SK-N-SH treated with all-trans-retinoic acid at 6 μM for 48 hours (cell line): ENCODE results near the gene IFT81.
A peak's percentile ranks its signal among the peaks of the same experiment; 100 is the strongest.

ENCODE experiments used
- ATAC-seq: fragments of 200-7000 bp; cut with Tn5 transposase; 3 replicates; pipeline ENCODE4 v1.9.1; 2020; ENCODE audit warnings: mild to moderate bottlenecking, moderate library complexity
- ARNTL ChIP-seq: fragments of 450-650 bp; formaldehyde crosslinking; IDR thresholded peaks from 2 replicates; pipeline ENCODE4 v1.5.0; 2020; ENCODE audit warnings: low read depth, mild to moderate bottlenecking, moderate library complexity, borderline replicate concordance
- CREB5 ChIP-seq: fragments of 250-450 bp; sonication (Bioruptor Pico); IDR thresholded peaks from 2 replicates; pipeline ENCODE4 v1.5.1; 2020; ENCODE audit warnings: low read depth, mild to moderate bottlenecking, moderate library complexity
- CSDC2 ChIP-seq: fragments of 250-450 bp; sonication (Bioruptor Pico); IDR thresholded peaks from 2 replicates; pipeline ENCODE4 v1.5.0; 2020; ENCODE audit warnings: mild to moderate bottlenecking, moderate library complexity
- CSRNP3 ChIP-seq: fragments of 250-450 bp; sonication (Bioruptor Pico); IDR thresholded peaks from 2 replicates; pipeline ENCODE4 v1.5.1; 2021; ENCODE audit warnings: mild to moderate bottlenecking, moderate library complexity
- ESRRG ChIP-seq: fragments of 250-450 bp; sonication (Bioruptor Pico); IDR thresholded peaks from 2 replicates; pipeline ENCODE4 v1.6.1; 2021; ENCODE audit warnings: mild to moderate bottlenecking
- GLIS3 ChIP-seq: fragments of 250-450 bp; sonication (Bioruptor Pico); IDR thresholded peaks from 2 replicates; pipeline ENCODE4 v1.5.0; 2020; ENCODE audit warnings: mild to moderate bottlenecking, moderate library complexity
- ISL1 ChIP-seq: fragments of 250-450 bp; sonication (Bioruptor Pico); IDR thresholded peaks from 2 replicates; pipeline ENCODE4 v2.1.2; 2022; ENCODE audit warnings: mild to moderate bottlenecking, moderate library complexity
- OSR1 ChIP-seq: fragments of 250-450 bp; sonication (Bioruptor Pico); IDR thresholded peaks from 2 replicates; pipeline ENCODE4 v1.8.0; 2022; ENCODE audit warnings: moderate library complexity, mild to moderate bottlenecking, inconsistent platforms
- PATZ1 ChIP-seq: fragments of 250-450 bp; sonication (Bioruptor Pico); IDR thresholded peaks from 2 replicates; pipeline ENCODE4 v1.8.0; 2020; ENCODE audit warnings: mild to moderate bottlenecking, moderate library complexity, borderline replicate concordance
- PPARA ChIP-seq: fragments of 250-450 bp; sonication (Bioruptor Pico); IDR thresholded peaks from 2 replicates; pipeline ENCODE4 v1.5.0; 2020; ENCODE audit warnings: mild to moderate bottlenecking, borderline replicate concordance
- RARB ChIP-seq: fragments of 250-450 bp; sonication (Bioruptor Pico); IDR thresholded peaks from 2 replicates; pipeline ENCODE4 v1.8.0; 2021; ENCODE audit warnings: mild to moderate bottlenecking, moderate library complexity
- SNAI2 ChIP-seq: fragments of 250-450 bp; sonication (Bioruptor Pico); IDR thresholded peaks from 2 replicates; pipeline ENCODE4 v1.5.0; 2020; ENCODE audit warnings: mild to moderate bottlenecking, moderate library complexity
- TCF4 ChIP-seq: fragments of 250-450 bp; sonication (Bioruptor Pico); IDR thresholded peaks from 2 replicates; pipeline ENCODE4 v1.8.0; 2021; ENCODE audit warnings: mild to moderate bottlenecking, moderate library complexity, borderline replicate concordance
- TOX ChIP-seq: fragments of 250-450 bp; sonication (Bioruptor Pico); IDR thresholded peaks from 2 replicates; pipeline ENCODE4 v1.8.0; 2021; ENCODE audit warnings: mild to moderate bottlenecking, moderate library complexity, borderline replicate concordance
- TSHZ2 ChIP-seq: fragments of 250-450 bp; sonication (Bioruptor Pico); IDR thresholded peaks from 2 replicates; pipeline ENCODE4 v1.5.0; 2020; ENCODE audit warnings: mild to moderate bottlenecking, moderate library complexity
- ZC3H10 ChIP-seq: fragments of 250-450 bp; sonication (Bioruptor Pico); IDR thresholded peaks from 2 replicates; pipeline ENCODE4 v1.5.1; 2021; ENCODE audit warnings: mild to moderate bottlenecking, moderate library complexity
- ZFP3 ChIP-seq: fragments of 250-450 bp; sonication (Bioruptor Pico); IDR thresholded peaks from 2 replicates; pipeline ENCODE4 v1.5.0; 2020; ENCODE audit warnings: mild to moderate bottlenecking, moderate library complexity
- ZFP30 ChIP-seq: fragments of 450-650 bp; formaldehyde crosslinking; IDR thresholded peaks from 2 replicates; pipeline ENCODE4 v1.5.0; 2022; ENCODE audit warnings: mild to moderate bottlenecking, moderate library complexity
- ZNF565 ChIP-seq: fragments of 450-650 bp; formaldehyde crosslinking; conservative IDR thresholded peaks from 2 replicates; pipeline ENCODE4 v1.5.0; 2020; ENCODE audit warnings: low read depth, mild to moderate bottlenecking, moderate library complexity
- ZNF70 ChIP-seq: fragments of 450-650 bp; formaldehyde crosslinking; IDR thresholded peaks from 2 replicates; pipeline ENCODE4 v1.5.0; 2020; ENCODE audit warnings: mild to moderate bottlenecking, moderate library complexity
- ZNF8 ChIP-seq: fragments of 450-650 bp; formaldehyde crosslinking; IDR thresholded peaks from 2 replicates; pipeline ENCODE4 v1.5.0; 2020; ENCODE audit warnings: mild to moderate bottlenecking, moderate library complexity
- TF ChIP-seq, protein P1 (sequence below): fragments of 250-450 bp; sonication (Bioruptor Pico); IDR thresholded peaks from 2 replicates; pipeline ENCODE4 v1.8.0; 2021; ENCODE audit warnings: low read depth, mild to moderate bottlenecking, moderate library complexity, borderline replicate concordance

The IFT81 gene

GRCh38 chr12:110175201-110175600 lies 51.0 kb downstream of the IFT81 start:
- no peak for TF ChIP-seq ZNF8 (CRISPR knock-in tag)
- TF ChIP-seq ZFP3 (CRISPR knock-in tag) = no peak
- no peak for TF ChIP-seq ISL1
- TF ChIP-seq TSHZ2 (CRISPR knock-in tag) = no peak
- TF ChIP-seq PPARA = no peak
- TF ChIP-seq ESRRG (CRISPR knock-in tag) = no peak
- no peak for TF ChIP-seq TCF4 (CRISPR knock-in tag)
- no peak for TF ChIP-seq ARNTL
- no peak for TF ChIP-seq TOX (CRISPR knock-in tag)
- no peak for TF ChIP-seq ZNF565
- no peak for TF ChIP-seq GLIS3 (CRISPR knock-in tag)
- TF ChIP-seq ZC3H10 (CRISPR knock-in tag) = no peak
- no peak for TF ChIP-seq ZFP30 (CRISPR knock-in tag)
- no peak for TF ChIP-seq RARB (CRISPR knock-in tag)
- no peak for TF ChIP-seq OSR1 (CRISPR knock-in tag)
- TF ChIP-seq, protein P1, sequence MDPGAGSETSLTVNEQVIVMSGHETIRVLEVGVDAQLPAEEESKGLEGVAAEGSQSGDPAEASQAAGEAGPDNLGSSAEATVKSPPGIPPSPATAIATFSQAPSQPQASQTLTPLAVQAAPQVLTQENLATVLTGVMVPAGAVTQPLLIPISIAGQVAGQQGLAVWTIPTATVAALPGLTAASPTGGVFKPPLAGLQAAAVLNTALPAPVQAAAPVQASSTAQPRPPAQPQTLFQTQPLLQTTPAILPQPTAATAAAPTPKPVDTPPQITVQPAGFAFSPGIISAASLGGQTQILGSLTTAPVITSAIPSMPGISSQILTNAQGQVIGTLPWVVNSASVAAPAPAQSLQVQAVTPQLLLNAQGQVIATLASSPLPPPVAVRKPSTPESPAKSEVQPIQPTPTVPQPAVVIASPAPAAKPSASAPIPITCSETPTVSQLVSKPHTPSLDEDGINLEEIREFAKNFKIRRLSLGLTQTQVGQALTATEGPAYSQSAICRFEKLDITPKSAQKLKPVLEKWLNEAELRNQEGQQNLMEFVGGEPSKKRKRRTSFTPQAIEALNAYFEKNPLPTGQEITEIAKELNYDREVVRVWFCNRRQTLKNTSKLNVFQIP (CRISPR knock-in tag) = no peak
- ATAC-seq = no peak

GRCh38 chr12:110176745-110177144 lies 52.6 kb downstream of the IFT81 start:
- TF ChIP-seq ZFP3 (CRISPR knock-in tag) (no peak), ZNF8 (CRISPR knock-in tag) (no peak), ZNF70 (CRISPR knock-in tag) (no peak), CREB5 (CRISPR knock-in tag) (no peak), TCF4 (CRISPR knock-in tag) (no peak), OSR1 (CRISPR knock-in tag) (no peak), ISL1 (peak; percentile 77)
- ATAC-seq = peak; percentile 93

- ATAC-seq = no peak; the same call in 2 of the 3 replicates
- TF ChIP-seq CREB5 (CRISPR knock-in tag) = no peak
- TF ChIP-seq SNAI2 (CRISPR knock-in tag) = no peak
- no peak for TF ChIP-seq CSRNP3 (CRISPR knock-in tag)
- TF ChIP-seq ZNF8 (CRISPR knock-in tag) = no peak
- TF ChIP-seq ZC3H10 (CRISPR knock-in tag) = no peak
- no peak for TF ChIP-seq ARNTL
- no peak for TF ChIP-seq CSDC2
- TF ChIP-seq ZFP30 (CRISPR knock-in tag) = no peak
- TF ChIP-seq PATZ1 (CRISPR knock-in tag) = no peak
- TF ChIP-seq, protein P1 (CRISPR knock-in tag) = no peak
- no peak for TF ChIP-seq TCF4 (CRISPR knock-in tag)
- TF ChIP-seq RARB (CRISPR knock-in tag) = no peak
These were observed 55.1 kb downstream of the IFT81 start for GRCh38 chr12:110179291-110179690.
